Cerebellar nuclear complex (tissue), 1 donor: ENCODE results near the gene LGR5.
"Not testable (repeated sequence)": the region's sequence is repeated elsewhere in the genome, so short reads cannot be mapped to it uniquely, and the experiment has no call there.

Experiments
- DNase-seq, 2 experiments: peaks; one replicate each; lab custom pipeline; 2025; lab: John Stamatoyannopoulos, UW

Gene LGR5

DNA sequence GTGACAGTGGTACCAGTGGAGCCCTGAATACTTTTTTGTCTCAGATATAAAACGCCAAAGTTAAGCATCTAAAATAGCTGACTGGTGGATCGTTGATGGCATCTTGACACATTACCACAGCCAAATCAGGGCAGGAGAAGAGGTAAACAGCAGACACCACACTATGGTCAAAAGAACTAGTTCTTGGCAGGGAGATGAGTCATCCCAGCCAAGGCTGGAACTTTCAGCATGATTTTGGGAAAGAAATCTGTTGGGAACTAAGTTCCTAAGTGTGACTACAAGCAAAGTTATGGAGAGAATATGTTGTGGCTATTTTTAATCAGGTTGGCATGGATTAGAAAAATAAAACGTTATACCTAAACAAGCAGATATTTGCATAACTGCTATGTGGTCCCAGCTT lies 36.9 kb downstream of the LGR5 start:
- no peak for DNase-seq

DNA sequence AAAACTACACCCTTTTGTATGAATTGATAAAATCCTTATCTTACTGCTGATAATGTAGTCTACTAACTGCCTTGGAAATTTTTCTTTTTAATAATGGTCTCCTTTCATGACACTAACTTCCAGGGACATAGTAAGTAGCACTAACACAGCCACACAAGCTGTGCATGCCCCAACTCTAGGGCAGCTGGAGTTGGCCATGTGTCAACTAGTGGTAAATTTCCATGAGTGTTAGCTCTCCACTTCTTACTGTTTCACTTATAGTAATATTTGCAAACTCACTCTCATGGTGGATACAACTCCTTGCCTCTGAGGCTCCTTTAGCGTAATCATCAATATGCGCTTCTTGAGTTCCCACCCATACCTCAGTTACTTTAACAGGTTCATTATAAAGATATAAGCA lies 38.0 kb downstream of the LGR5 start:
- no peak for DNase-seq

DNA sequence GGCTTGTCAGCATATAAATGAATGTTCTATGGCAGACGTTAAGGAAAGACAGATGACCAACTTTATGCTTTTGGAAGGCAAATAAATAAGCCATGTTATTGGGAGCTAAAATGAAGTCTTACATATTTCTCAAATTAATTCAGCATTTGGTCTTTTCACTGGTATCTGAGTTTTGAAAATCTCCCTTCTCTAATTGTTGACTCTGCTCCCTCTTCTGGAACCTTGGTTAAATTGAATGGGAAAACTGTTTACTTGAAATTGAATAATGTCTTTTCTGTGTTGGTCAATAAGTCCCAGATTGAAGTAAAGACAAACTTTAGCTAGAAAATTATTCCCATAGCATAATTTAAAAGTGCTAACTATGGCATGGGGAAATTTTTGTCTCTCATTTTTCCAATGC lies 38.7 kb downstream of the LGR5 start:
- DNase-seq = no peak

DNA sequence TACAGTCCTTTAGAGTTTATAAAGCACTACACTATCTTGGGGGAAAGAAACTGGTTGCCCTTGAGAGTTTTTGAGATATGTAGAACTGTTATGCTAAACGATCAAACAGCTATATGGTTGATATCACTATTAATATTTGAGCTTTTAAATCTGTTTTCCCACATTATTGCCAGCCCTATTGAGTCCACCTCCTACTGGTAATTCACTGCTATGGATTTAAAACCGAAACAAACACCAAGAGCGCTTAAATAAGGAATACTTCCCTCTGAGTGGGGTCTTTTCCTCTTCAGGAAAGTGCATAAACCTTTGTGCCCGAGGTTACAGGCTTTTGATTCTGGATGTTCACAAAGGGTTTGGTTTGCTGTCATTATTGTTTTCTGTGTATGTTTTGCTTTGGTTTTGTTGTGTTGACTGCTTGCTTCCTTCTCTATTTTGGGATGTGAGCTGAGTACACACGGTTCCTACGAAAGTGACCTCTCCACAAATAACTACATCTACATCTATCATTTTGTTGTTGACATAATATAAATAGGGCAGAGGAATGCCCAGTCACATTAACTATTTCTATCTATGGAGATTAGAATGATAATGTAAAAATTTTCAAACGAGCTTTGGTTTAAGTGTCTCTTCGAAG lies 44.8 kb downstream of the LGR5 start:
- DNase-seq = no peak

DNA sequence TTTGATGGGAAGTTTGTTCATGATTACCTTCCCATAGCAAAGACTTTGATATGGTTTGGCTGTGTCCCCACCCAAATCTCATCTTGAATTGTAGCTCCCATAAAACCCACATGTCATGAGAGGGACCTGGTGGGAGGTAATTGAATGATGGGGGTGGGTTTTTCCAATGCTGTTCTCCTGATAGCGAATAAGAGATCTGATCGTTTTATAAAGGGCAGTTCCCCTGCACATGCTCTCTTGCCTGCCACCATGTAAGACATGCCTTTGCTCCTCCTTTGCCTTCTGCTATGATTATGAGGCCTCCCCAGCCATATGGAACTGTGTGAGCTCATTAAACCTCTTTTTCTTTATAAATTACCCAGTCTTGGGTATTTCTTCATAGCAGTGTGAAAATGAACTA lies 51.2 kb downstream of the LGR5 start:
- DNase-seq = not testable (repeated sequence)

DNA sequence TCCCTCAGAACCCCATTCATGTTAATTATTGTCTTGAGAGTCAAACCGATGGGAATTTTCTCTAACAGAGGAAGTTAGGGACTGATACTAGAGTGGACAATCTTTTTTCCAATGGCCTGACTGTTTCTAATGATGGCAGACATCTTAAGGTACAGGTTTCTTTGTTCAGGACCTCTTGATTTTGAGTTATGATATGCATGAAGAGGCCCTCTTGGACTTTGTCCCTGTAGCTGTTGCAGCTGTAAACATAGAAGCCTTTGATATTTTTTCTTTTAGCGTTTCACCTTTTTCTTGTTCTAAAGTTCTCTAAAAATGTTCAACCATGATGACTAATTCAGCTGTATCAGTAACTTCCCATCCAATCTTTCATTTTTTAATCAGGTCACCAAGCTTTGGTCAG lies 53.0 kb downstream of the LGR5 start:
- DNase-seq = no peak

DNA sequence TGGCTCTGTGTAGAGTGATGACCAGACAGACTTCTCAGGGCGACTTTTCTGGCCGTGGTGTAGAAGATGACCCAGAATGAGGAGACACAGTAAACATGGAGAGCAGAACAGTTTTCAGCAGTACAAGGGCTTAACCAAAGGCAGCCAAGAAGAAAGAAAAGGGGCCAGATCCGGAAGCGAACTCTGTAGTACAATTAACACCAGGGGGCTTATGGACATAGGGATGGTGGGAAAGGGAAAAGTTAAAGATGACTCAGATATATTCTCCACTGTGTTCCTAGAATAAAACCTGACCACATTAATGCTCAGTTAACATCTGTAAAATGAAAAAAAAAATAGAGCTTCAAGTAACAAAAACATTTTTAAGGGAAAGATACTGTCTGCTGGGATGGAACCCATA lies 60.2 kb downstream of the LGR5 start:
- DNase-seq = no peak

DNA sequence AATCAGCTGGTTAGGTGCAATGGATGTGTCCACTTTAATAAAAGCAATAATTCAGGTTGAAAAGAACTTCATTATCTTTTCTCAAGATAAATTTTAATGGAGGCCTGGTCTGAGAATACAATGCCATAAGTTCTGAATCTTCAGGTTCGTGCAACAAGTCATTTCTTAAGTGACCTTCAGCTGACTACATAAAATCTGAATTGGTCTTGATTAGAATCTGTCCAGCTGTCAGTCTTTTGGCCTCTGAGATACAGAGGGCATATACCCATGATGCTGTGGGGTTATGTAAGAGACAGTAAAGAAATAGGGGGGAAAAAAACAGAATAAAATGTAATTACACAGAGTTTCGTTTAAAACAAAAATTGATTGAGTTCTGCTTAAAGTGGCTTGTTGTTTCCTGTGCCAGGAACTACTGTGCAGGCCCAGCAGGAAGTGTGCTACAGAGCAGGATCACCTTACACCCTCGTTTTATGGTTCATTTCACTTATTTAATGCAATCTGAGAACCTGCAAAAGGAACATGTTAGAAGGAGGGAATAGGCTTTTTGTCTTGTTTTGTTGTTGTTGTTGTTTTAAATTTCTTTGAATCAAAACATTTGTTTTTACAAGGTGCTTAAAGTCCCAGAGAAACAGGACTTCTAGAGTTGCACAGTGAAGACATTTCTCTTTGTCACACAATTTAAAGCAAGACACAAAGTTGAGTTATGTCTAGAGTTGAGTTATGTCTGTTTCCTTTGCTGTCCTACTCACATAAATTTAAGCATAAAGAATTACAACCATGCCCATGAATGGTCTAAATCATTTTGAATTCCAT lies 64.2 kb downstream of the LGR5 start:
- no peak for DNase-seq

DNA sequence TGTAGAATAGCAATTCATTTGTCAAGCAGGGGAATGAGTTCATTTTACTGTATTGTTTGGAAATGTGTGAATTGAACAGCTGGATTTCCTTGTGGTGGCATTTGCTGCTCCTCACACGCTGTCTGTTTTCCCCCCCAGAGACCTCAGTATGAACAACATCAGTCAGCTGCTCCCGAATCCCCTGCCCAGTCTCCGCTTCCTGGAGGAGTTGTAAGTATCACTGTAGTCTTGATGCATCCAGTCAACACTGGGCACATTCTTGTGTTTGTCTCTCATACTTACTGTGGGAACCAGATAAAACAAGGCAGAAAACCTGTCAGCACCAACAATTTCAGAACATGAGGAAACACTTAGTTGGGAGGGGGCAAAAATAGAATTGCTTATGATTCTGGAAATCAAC lies 64.9 kb downstream of the LGR5 start:
- no peak for DNase-seq

DNA sequence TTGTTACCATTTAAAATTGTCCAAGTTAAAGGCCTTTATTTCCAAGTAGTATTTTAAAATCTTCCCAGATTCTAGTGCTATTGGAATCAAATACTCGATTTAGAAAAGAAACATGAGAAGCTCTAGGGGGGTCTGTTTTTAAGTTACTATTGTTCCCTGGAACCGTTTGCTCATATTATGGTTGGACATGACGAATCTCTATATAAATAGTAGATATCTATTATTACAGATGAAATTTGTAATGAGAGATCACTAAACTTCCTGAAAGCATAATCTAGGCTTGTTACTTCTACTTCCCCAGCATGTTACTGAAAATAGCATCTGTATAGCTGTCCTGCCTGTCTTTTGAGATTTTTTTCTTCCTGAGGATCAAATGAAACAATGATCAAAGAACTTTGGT lies 70.1 kb downstream of the LGR5 start:
- no peak for DNase-seq

DNA sequence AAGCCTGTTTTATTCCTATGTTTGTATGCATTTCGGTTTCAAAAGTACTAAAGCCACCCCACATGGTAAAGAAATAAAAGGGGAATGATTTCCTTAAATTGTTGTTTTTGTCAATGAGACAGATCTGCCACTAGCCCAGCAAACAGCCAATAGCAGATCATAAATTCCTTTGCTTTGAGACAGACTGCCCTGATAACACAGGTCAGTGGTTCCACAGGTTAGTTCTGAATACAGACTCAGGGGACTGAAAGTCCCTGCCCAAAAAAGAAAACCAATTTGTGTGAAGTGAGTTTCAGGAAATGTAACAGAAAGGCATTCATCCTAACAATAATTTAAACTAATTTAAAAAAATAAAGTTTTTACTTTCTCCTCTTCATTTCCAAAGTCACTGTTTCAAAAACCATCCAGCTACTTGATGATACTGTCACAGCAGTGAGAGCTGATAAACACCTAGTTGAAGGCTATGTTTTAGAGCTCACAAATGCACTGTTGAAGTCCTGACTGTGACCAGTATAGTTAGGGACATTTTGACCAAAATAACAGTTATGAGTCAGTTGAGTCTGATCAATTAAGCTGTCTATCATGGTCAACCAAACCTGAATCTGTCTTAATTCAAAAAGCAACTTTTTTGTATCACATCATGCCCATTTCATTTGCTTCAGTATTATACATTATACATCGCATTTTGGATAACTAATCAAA lies 77.7 kb downstream of the LGR5 start:
- DNase-seq = no peak

DNA sequence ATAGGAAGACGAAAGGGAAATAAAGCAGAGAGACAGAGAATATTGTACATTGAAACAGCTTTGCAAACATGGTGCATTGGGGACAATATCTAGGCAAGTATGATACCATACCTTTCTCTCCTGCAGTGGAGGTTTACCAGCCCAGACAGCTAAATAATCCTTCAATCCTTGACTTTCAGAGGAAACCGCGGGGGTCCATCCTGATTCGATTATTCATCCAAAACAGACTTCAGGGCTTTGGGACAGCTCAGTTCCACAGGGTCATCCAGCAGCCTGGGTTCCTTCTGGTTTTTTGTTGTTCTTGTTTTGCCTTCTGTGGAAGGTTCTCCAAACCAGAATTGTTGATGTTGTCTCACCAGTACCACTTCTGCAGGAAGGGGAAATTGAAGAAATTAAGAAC lies 81.5 kb downstream of the LGR5 start:
- no peak for DNase-seq

DNA sequence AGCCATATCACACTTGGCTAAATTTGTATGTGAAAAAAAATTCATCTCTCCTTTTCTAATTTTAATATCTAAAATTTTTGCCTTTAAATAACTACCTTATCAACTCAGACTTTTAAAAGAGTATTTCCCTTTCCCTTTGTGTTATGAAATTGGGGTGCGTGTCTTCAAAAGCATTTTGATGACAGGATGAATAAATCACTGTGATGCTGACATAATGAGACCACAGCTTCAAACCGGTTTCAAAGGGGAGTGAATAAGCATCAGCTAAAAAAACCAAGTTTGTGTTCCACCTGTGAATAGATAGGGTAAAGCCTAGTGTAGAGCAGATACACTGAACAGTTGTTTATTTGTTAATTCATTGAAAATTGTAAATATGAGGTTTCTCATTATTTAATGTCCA lies 85.0 kb downstream of the LGR5 start:
- DNase-seq = no peak

DNA sequence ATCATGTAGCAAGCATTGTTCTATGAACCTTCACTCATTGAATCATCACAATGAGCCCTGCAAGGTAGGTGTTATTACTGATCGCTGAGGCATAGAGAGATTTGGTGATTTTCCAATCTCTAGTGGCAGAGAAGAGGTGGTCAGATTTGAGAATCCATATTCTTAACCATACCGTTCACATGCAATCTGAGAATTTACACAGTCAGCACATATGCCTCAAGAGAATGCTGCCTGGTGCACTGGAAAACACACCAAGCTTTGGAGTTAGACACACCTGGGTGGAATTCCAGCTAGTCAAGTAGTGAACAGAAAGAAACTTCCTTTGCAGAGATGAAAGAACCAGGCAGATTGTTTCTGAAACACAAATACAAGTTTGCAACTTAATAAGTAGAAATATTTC lies 94.1 kb downstream of the LGR5 start:
- no peak for DNase-seq

DNA sequence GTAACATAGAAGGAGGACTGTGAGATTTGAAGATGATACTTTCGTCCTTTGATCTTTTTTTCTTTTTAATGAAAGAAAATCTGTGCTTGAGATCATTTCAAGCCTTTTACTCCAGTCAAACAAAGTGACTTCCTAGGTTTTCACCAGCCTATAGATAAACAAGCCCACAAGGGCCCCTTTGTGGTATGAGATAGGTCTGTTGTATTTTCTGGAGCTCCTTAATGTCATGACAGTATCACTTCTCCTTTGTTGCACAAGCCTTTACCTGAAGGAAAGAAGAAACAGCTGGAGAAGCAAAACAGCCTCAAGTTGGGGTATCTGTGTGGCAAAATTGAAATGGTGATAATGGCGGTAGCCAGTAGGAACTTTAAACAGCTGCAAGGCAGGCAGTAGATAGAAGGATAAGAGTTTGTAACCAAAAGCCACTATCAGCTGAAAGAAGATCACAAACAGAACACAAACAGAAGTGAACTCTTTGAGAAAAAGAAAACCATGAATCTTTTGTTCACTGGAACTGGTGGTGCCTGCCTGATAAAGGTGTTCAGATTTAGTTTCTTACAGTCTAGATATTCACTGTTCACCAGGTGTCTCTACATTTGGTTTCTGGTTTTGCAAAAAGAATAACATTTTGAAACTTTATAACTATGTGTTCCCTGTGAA lies 96.8 kb downstream of the LGR5 start:
- no peak for DNase-seq

DNA sequence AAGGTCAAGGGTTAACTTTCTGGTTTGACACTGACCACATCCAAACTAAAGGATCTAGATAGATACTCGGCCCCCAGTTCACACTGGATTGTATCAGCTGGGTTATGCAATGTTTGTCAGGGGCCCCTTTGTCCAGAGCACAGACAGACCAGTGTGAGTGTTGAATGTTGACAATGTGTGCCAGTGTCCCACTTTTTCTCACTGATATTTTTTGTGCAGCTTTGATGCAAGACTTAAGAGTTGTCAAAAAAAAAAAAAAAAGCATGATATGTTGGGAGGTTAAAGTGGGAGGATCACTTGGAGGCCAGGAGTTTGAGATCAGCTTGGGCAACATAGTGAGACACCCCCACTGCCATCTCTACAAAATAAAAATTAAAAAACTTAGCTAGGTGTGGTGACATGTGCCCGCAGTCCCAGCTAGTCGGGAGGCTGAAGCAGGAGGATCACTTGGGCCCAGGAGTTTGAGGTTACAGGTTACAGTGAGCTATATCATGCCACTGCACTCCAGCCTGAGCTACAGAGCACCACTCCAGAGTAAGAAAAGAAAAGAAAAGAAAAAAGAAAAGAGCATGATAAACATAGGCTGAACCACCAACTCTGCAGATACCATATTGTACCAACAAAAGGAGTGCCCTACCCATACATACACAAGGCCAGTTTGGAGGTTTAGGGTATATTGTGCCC lies 97.5 kb downstream of the LGR5 start:
- DNase-seq = no peak

DNA sequence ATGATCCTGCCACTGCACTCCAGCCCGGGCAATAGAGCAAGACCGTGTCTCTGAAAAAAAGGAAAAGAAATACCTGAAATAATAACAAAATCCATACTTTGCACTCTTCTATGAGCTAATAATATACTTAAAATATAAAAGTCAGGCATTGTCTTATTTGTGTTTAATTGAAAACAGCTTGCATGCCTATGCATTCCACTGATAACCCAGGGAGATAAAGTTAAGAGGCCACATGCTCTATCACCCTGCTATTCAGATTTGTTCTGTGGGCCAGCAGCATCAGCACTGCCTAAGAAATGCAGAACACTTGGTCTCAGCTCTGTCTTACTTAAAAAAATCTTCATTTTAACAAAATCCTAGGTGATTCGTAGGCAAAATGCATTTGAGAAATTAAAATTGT lies 99.2 kb downstream of the LGR5 start:
- DNase-seq = no peak

DNA sequence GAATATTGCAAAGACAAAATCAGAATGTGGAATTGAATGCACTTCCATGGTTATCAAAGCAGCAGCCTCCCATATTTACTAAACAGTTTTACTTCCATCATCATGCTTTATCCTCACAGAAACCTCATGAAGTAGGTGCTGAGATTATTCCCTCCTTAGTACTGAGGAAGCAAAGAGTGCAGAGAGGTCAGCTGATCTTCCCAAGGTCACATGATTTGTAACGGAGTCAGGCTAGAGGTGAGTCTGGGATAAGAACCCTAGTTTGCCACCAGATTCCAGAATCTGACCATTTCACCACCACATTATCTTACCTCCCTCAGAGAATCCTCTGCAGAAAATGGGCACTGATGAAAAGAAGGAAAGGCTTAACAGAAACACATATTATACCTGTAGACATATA lies 102.0 kb downstream of the LGR5 start:
- no peak for DNase-seq

DNA sequence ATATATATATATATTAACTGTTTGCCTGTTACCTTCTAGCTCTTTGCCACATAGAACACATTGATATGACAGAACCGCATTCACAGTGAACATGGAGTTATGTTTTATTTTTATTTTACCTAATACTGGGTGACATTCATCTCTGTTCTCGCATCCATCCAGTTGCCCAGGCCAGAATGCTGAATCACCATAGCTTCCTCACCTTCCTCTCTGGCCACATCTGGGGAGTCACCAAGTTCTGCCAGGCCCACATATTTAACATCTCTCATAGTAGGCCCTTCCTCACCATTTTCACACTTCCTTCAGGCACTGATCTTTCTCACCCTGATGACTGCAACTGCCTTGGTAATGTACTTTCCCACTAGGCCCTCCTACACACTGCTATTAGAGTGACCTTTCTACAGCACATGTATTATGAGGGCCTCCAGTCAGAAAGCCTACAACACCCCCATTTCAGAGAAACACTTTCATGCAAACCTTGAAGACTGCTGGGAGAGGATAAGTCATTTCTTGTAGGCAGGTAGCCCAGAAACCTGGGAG lies 106.8 kb downstream of the LGR5 start:
- DNase-seq = no peak

DNA sequence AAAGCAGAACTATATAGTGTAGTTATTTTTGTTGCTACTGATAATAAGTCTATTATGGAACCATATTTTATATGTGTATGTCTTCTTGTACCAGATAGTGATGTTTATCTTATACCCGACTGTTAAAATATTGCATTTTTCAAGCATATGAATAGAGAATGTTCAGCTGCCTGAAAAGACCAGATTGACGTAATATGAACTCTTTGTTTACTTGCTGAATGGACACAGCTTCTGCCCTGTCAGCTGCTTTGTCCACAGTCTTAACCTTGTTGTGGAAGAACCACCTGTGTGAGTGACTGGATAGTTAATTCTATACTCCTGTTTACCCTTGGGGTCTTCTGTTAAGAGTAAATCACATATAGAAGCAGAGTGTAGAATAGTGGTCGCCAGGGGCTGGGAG lies 109.3 kb downstream of the LGR5 start:
- no peak for DNase-seq

DNA sequence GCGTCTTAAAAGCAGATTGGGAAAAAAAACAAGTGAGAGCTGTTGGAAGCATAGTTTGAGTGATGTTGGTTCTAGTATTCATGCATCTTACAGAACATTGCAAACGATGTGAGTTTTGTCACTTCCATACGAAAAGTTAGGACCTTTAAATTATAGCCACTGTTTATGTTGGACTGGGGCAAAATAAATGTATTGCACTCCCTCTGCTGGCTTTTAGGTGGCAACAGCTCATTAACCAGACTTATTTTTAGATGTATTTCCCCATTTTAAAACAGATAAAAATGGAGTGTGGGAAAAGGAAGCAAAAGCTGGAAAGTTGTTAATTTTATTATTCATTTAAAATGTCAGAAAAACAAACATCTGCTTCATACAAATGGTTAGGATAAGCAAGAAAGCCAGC lies 111.9 kb downstream of the LGR5 start:
- no peak for DNase-seq
